Osteocyte (in vitro differentiated cells): ENCODE data around the gene ELOVL3. TPM values are rescaled to one million over a fixed set of nuclear protein-coding genes. Genes with fewer than 3 reads are reported as not detected.

ENCODE experiments used
- DNase-seq: peaks from one replicate; pipeline ENCODE4 v3.0.0; 2021; ENCODE audit warnings: mixed read lengths; ENCODE audit not compliant: unreplicated experiment; ENCODE audit errors: extremely low spot score
- H3K27ac Mint-ChIP-seq: one replicate; pipeline ENCODE4 v1.8.0; 2021; ENCODE audit warnings: mild to moderate bottlenecking, mixed read lengths; ENCODE audit not compliant: unreplicated experiment
- H3K27me3 Mint-ChIP-seq: one replicate; pipeline ENCODE4 v1.8.0; 2021; ENCODE audit warnings: mixed read lengths; ENCODE audit not compliant: unreplicated experiment
- H3K36me3 Mint-ChIP-seq: one replicate; pipeline ENCODE4 v1.8.0; 2021; ENCODE audit warnings: mixed read lengths; ENCODE audit not compliant: unreplicated experiment
- H3K4me1 Mint-ChIP-seq: one replicate; pipeline ENCODE4 v1.8.0; 2021; ENCODE audit warnings: mixed read lengths; ENCODE audit not compliant: unreplicated experiment
- H3K4me3 Mint-ChIP-seq: one replicate; pipeline ENCODE4 v1.8.0; 2021; ENCODE audit warnings: mild to moderate bottlenecking, moderate library complexity, mixed read lengths; ENCODE audit not compliant: unreplicated experiment
- H3K9me3 Mint-ChIP-seq: one replicate; pipeline ENCODE4 v1.8.0; 2021; ENCODE audit warnings: mixed read lengths; ENCODE audit not compliant: unreplicated experiment
- long read RNA-seq: library from polyadenylated mRNA; unstranded; transcript quantifications from one replicate; pipeline ENCODE4 v2.0.0, GENCODE V29; 2021
- total RNA-seq: library from RNA; stranded (reverse); gene quantifications from 2 replicates; pipeline ENCODE4 v1.2.1, GENCODE V29; 2021
- TF ChIP-seq, protein P1 (sequence below): fragments of 200-600 bp; sonication (generic); IDR thresholded peaks from 2 replicates; pipeline ENCODE4 v1.5.0; 2021; ENCODE audit warnings: antibody characterized with exemption, mild to moderate bottlenecking, moderate library complexity

The ELOVL3 gene, protein sequence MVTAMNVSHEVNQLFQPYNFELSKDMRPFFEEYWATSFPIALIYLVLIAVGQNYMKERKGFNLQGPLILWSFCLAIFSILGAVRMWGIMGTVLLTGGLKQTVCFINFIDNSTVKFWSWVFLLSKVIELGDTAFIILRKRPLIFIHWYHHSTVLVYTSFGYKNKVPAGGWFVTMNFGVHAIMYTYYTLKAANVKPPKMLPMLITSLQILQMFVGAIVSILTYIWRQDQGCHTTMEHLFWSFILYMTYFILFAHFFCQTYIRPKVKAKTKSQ
- not detected in 2 replicates for total RNA-seq
- long read RNA-seq: 0 reads

DNA sequence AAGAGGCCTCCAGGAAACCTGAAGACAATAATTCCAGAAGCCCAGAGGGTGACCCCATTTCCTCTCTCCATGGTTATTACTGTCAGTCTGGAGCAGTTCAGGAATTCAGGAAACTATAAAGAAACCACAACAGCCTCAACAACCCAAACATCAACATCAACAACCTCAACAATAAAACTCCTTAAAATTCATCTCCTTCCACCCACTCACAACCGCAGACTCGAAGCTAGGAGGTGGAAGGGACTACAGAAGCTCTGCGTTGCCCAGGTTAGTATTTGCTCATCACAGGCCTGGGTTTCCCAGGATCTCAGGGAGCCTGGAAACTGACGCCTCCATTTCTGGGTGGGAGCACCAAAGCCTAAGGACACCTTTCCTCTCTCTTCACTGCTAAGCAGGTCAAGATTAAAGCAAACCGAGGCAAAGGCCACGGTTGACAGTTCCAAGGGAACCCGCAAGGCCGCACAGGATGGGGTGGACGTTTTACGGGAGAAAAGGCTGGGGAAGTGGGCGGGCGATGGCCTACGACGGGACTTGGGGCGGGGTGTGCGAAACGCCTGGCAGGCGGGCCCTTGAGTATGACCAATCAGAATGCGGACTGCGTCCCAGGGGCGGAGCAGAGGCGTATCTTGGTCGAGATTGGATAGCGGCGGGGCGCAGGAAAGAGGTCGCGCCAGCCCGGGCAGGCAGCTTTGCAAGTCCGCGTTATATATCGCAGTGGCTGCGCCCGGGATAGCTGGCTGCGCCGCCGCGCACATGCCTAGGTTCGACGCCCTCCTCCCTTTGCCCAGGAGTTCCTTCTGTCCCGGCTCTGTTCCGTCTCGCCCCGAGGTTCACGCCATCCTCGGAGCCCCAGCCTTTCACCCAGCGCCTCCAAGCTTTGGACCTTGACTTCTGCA, at the start of gene ELOVL3:
Gene ELOVL3 (plus strand): TSS at position 654 of the 896 bp plus-strand sequence. CDS start 250 bp downstream, outside the sequence.
- H3K27ac Mint-ChIP-seq: peak within 1 kb of the TSS; percentile 73
- H3K4me3 Mint-ChIP-seq: peak within 1 kb of the TSS; percentile 69
- peaks cover 49% of the 10 kb centered on the region for H3K27me3 Mint-ChIP-seq
- TF ChIP-seq, protein P1, sequence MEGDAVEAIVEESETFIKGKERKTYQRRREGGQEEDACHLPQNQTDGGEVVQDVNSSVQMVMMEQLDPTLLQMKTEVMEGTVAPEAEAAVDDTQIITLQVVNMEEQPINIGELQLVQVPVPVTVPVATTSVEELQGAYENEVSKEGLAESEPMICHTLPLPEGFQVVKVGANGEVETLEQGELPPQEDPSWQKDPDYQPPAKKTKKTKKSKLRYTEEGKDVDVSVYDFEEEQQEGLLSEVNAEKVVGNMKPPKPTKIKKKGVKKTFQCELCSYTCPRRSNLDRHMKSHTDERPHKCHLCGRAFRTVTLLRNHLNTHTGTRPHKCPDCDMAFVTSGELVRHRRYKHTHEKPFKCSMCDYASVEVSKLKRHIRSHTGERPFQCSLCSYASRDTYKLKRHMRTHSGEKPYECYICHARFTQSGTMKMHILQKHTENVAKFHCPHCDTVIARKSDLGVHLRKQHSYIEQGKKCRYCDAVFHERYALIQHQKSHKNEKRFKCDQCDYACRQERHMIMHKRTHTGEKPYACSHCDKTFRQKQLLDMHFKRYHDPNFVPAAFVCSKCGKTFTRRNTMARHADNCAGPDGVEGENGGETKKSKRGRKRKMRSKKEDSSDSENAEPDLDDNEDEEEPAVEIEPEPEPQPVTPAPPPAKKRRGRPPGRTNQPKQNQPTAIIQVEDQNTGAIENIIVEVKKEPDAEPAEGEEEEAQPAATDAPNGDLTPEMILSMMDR: no peak
- no peaks in the 10 kb centered on the region for H3K36me3 Mint-ChIP-seq
- no peaks in the 10 kb centered on the region for H3K9me3 Mint-ChIP-seq
- peak; percentile 93 for DNase-seq
- peaks cover 20% of the 10 kb centered on the region for H3K4me1 Mint-ChIP-seq

DNA sequence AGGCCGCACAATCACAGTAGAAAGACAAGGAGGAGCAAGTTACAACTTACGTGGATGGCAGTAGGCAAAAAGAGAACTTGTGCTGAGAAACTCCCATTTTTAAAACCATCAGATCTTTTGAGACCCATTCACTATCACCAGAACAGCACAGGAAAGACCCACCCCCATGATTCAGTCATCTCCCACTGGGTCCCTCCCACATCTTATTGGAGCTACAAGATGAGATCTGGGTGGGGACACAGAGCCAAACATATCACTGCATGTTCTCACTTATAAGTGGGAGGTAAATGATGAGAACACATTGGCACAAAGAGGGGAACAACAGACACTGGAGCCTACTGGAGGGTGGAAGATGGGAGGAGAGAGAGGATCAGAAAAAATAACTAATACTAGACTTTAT, 41.5 kb upstream of the ELOVL3 start:
- Mint-ChIP-seq H3K4me1 (peaks cover 3% of the 10 kb centered on the region), H3K4me3 (no peak overlapping the region), H3K27me3 (peaks cover 31% of the 10 kb centered on the region), H3K27ac (no peak overlapping the region), H3K9me3 (no peaks in the 10 kb centered on the region), H3K36me3 (no peaks in the 10 kb centered on the region)
- no peak for DNase-seq
- TF ChIP-seq, protein P1: no peak

DNA sequence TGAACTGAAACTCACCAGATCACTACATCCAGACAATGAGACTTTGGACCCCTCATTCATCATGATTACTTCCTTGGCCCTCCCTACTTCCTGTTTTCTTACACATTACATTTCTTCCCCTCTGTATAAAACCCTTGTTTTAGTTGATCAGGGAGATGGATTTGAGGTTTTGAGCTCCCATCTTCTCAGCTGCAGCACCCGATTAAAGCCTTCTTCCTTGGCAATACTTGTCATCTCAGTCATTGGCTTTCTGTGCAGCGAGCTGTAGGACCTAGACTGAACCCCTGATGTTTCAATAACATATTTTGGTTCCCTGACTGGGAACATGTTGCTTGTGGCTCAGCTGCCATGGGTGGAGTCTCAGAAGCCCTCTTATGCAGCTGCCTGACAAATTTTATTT, 40.8 kb upstream of the ELOVL3 start:
- TF ChIP-seq, protein P1: no peak

DNA sequence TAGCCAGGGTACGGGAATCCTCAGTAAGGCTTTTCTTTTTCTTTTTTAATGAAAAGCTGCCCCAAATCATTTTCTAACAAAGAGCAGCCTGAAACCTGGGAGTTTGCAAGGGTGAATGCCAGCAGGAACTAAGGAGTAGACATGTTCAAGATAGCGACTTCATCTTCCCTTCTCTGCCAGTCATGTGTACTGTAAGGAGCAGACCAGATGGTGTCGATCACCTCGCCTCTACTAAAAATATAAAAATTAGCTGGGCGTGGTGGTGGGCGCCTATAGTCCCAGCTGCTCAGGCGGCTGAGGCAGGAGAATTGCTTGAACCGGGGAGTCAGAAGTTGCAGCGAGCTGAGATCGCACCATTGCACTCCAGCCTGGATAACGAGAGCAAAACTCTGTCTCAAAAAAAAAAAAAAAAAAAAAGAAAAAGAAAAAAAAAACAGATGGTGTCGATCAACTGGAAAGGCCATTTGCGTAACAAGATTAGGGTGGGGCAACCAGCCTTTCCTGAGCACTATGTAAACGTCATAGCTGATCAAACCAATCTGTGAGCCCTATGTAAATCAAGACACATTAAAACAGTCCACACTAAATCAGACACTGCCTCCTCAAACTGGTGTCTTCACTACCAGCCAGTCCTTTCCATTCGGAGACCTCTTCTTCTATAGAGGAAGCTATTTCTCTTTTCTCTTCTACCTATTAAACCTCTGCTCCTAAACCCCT, 40.1 kb upstream of the ELOVL3 start:
- Mint-ChIP-seq H3K27me3 (peaks cover 28% of the 10 kb centered on the region), H3K9me3 (no peaks in the 10 kb centered on the region), H3K4me1 (peaks cover 3% of the 10 kb centered on the region), H3K36me3 (no peaks in the 10 kb centered on the region), H3K27ac (no peak overlapping the region), H3K4me3 (no peak overlapping the region)
- TF ChIP-seq, protein P1: no peak
- DNase-seq: no peak

More for the DNA sequence above, 40.8 kb upstream of the ELOVL3 start:
- H3K27me3 Mint-ChIP-seq: peaks cover 31% of the 10 kb centered on the region
- H3K27ac Mint-ChIP-seq: no peak overlapping the region
- H3K4me3 Mint-ChIP-seq: no peak overlapping the region
- H3K9me3 Mint-ChIP-seq: no peaks in the 10 kb centered on the region
- DNase-seq: no peak
- no peaks in the 10 kb centered on the region for H3K36me3 Mint-ChIP-seq
- peaks cover 3% of the 10 kb centered on the region for H3K4me1 Mint-ChIP-seq
